Transverse colon (tissue), 4 donors: ENCODE measurements around the gene CCHCR1. TPM values are rescaled to one million over a fixed set of nuclear protein-coding genes. Genes with fewer than 3 reads are reported as not detected.

Experiments
- small RNA-seq, 4 donors: library from RNA; depleted of rRNA; stranded (forward); fragments of <200 nt; gene quantifications; one replicate each; pipeline ENCODE3, GENCODE V24; 2016
- total RNA-seq, 4 donors: library from RNA; depleted of rRNA; stranded (reverse); fragments of >200 nt; gene quantifications; one replicate each; pipeline ENCODE4 v1.1.0, GENCODE V29; 2016

The CCHCR1 gene
- total RNA-seq, 4 donors from 2014 or later = 15.0 to 44.1 (median 29.9) TPM

Small RNA genes lying within 50 kb of the gene (small RNA-seq; reads per million reads assigned to genes)
- 0 reads per million in 4 donors for gene POLR2LP1

Other genes with a start within 250 kb of the CCHCR1 start
- 10 to 100 TPM in 1 of 4 donors, 1 to 10 TPM in 3; 2.0 to 44.5 (median 6.8) TPM for gene GTF2H4, start 249.6 kb downstream of the CCHCR1 start, total RNA-seq
- gene VARS2, start 243.6 kb downstream of the CCHCR1 start, total RNA-seq = 10 to 100 TPM; 13.1 to 64.7 (median 25.8) TPM
- not detected for gene SFTA2, start 225.6 kb downstream of the CCHCR1 start, total RNA-seq
- under 1 TPM in 2 of 4 donors, not detected in 2; 0.16 to 0.41 TPM for gene MUCL3, start 216.8 kb downstream of the CCHCR1 start, total RNA-seq
- gene MUC21, start 174.1 kb downstream of the CCHCR1 start, total RNA-seq = not detected
- not detected for gene MUC22, start 147.3 kb downstream of the CCHCR1 start, total RNA-seq
- not detected for gene C6orf15, start 45.2 kb downstream of the CCHCR1 start, total RNA-seq
- gene PSORS1C1, start 43.0 kb downstream of the CCHCR1 start, total RNA-seq = 10 to 100 TPM in 2 of 4 donors, 1 to 10 TPM in 2; 8.8 to 19.0 (median 13.4) TPM
- gene CDSN, start 37.4 kb downstream of the CCHCR1 start, total RNA-seq = not detected
- gene PSORS1C2, start 18.7 kb downstream of the CCHCR1 start, total RNA-seq = not detected
- 1 to 10 TPM; 1.6 to 5.2 (median 3.1) TPM for gene TCF19, start 787 bp upstream of the CCHCR1 start, total RNA-seq
- 100 to 1,000 TPM in 1 of 4 donors, 10 to 100 TPM in 3; 11.5 to 434 (median 29.2) TPM for gene POU5F1, start 12.9 kb upstream of the CCHCR1 start, total RNA-seq
- 1,000 to 10,000 TPM in 3 of 4 donors, 100 to 1,000 TPM in 1; 200 to 1,614 (median 1,271) TPM for gene HLA-C, start 114.3 kb upstream of the CCHCR1 start, total RNA-seq
- gene HLA-B, start 199.4 kb upstream of the CCHCR1 start, total RNA-seq = 1,000 to 10,000 TPM in 3 of 4 donors, 100 to 1,000 TPM in 1; 915 to 3,432 (median 2,814) TPM
- gene MICA, start 245.8 kb upstream of the CCHCR1 start, total RNA-seq = 10 to 100 TPM in 3 of 4 donors, 1 to 10 TPM in 1; 7.8 to 45.3 (median 19.9) TPM